SK-N-SH treated with all-trans-retinoic acid at 6 μM for 48 hours (cell line): ENCODE results near the gene MDM4.

Experiments used
- ESRRG ChIP-seq: fragments of 250-450 bp; sonication (Bioruptor Pico); IDR thresholded peaks from 2 replicates; pipeline ENCODE4 v1.6.1; 2021; ENCODE audit warnings: mild to moderate bottlenecking
- ISL1 ChIP-seq: fragments of 250-450 bp; sonication (Bioruptor Pico); IDR thresholded peaks from 2 replicates; pipeline ENCODE4 v2.1.2; 2022; ENCODE audit warnings: mild to moderate bottlenecking, moderate library complexity
- OSR1 ChIP-seq: fragments of 250-450 bp; sonication (Bioruptor Pico); IDR thresholded peaks from 2 replicates; pipeline ENCODE4 v1.8.0; 2022; ENCODE audit warnings: moderate library complexity, mild to moderate bottlenecking, inconsistent platforms
- RARB ChIP-seq: fragments of 250-450 bp; sonication (Bioruptor Pico); IDR thresholded peaks from 2 replicates; pipeline ENCODE4 v1.8.0; 2021; ENCODE audit warnings: mild to moderate bottlenecking, moderate library complexity
- TOX ChIP-seq: fragments of 250-450 bp; sonication (Bioruptor Pico); IDR thresholded peaks from 2 replicates; pipeline ENCODE4 v1.8.0; 2021; ENCODE audit warnings: mild to moderate bottlenecking, moderate library complexity, borderline replicate concordance

- TF ChIP-seq RARB (CRISPR knock-in tag) (no peak), OSR1 (CRISPR knock-in tag) (no peak), ESRRG (CRISPR knock-in tag) (no peak), TOX (CRISPR knock-in tag) (no peak), ISL1 (no peak)
Observed at GRCh38 chr1:204592246-204592948, 76.2 kb downstream of the MDM4 start.
